COLO668 (cell line): ENCODE results near the gene LEF1.

Experiments used
- DNase-seq: peaks from one replicate; lab custom pipeline; 2025; ENCODE audit not compliant: unreplicated experiment; lab: John Stamatoyannopoulos, UW

LEF1 gene

DNA sequence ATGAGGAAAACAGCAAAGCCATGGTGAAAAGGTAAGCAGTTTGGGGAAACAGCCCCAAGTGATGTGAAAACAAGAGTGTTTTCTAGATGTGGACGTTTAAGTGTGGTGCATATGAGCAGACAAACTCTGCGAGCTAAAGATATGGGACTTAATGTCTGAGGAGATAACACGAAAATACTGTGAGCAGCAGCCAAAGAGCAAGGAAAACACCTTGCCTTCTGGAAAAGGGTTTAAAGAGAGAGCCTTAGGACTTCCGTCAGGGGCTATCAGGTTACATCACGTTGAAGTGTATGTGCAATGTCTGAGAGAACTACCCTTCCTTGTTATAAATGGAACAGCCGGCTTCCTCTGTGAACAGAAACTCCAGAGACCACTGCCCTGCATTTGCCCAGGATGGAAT is 54.2 kb downstream of the LEF1 start:
- peak; percentile 13 for DNase-seq

- DNase-seq, result no peak
Measured at GRCh38 chr4:108113229-108113628, 55.5 kb downstream of the LEF1 start.

DNA sequence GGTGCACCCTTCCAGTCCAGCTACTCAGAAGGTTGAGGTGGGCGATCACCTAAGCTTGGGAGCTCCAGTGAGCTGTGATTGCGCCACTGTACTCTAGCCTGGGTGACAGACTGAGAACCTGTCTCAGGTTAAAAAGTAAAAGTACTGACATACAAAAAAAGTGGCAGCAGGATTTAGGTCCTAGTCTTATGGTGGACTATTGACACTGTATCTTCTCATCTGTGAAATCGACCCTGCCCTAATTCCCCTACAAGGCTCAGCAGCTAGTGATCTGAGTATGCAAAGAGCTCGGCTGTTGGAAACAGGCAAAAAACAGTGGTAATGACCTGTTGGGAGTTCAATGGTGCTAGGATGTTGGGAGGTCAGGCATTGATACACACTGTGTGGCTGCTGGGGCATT is 57.0 kb downstream of the LEF1 start:
- no peak for DNase-seq

DNA sequence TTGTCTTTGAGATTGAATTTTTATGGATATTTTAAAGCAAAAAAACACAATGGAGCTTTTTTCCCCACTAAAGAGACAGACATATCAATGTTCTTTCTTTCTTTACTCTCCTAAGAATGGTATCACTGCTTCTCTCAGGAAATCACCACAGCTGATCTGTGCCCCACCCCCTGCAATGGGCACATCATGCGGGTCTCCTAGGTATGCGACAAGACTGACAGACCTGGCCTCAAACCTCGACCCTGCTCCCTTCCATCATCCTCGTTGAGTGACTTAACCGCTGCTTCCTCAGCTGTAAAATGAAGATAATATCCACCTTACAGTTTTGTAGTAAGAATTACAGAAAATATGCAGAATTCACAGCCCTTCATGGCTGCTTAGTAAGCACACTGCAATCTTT is 58.3 kb downstream of the LEF1 start:
- no peak for DNase-seq

DNA sequence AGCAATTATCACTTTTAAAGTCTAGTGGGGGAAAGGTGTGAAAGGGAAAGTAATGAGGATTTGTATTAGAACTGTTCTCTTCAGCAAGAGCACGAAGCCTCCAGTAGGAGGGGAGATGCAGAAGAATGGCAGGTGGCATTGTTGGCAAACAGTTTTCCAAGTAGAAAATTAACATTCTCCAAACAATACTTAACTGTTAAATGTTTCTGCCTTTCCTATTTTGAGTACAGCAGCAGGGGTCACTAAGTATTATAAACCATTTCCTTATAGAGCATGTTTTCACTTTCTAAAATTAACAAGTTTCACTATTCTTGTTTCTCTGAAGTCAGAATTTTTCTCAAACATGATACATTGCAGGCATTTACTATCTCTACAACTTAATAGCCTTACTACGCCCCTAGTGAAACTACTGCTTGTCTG is 58.7 kb downstream of the LEF1 start:
- DNase-seq, result no peak

DNA sequence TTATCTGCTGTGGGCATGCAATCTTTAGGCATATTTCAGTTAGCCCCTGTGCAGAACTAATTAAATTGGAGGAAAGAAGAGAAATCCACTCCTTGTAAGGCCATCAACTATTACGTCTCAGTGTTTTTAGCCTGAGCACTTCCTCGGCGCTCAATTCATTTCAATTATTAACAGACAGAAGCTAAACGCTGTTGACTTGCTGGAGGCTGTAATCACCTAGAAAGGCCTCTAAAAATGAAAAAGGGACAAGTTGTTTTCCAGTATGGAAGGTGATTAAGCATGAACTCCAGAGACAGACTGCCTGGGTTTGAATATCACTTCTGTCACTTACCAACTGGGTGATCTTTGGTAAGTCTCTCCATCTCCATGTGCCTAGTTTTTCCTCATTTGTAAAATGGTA is 59.6 kb downstream of the LEF1 start:
- no peak for DNase-seq

DNA sequence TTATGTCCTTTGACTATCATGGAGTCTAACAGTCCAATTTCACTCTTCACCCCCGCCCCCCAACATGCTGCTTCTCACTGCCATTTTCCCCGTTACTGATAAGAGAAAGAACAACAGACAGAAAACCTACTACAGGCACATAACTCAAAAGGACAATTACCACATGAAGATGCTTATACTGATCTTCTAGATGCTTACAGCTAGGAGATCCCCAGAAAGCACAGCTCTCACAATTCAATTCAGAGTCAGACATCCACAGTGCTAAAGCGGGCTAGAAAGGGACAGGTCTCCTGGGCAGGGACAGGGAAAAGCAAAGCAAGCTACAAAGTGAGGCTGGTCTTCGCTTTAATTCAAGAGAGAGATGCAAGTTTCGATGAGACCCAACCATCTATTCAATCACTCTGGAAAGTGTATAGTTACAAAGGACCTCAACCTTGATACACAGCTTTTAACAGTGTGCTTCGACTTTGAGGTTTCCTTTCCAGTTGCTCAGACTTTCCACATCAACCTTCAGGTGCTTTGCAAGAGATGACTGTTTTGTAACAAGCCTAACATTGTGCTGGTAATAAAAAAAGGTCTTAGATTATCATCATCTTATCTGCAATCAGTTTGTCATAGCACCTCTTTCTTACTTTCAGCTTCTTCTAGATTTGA is 60.9 kb downstream of the LEF1 start:
- no peak for DNase-seq

DNA sequence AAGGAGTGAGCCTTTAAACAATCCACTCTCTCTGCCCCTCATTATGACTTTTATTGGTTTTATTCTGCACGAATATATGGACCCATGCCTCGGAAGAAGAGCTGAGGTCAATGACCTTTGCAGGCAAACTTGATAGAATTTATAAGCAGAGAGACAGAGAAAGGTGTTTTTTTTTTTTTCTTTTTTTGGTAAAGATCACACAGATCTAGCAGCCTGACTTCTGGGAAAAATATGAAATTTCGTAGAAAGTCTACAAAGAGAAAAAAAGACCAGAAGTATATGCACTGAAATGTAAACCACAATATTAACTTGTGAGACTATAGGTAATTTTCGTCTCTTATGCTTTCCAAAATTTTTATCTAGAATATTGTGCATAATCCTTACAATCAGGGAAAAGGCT is 61.6 kb downstream of the LEF1 start:
- no peak for DNase-seq

- no peak for DNase-seq
Measured at GRCh38 chr4:108106186-108106585, 62.5 kb downstream of the LEF1 start.

DNA sequence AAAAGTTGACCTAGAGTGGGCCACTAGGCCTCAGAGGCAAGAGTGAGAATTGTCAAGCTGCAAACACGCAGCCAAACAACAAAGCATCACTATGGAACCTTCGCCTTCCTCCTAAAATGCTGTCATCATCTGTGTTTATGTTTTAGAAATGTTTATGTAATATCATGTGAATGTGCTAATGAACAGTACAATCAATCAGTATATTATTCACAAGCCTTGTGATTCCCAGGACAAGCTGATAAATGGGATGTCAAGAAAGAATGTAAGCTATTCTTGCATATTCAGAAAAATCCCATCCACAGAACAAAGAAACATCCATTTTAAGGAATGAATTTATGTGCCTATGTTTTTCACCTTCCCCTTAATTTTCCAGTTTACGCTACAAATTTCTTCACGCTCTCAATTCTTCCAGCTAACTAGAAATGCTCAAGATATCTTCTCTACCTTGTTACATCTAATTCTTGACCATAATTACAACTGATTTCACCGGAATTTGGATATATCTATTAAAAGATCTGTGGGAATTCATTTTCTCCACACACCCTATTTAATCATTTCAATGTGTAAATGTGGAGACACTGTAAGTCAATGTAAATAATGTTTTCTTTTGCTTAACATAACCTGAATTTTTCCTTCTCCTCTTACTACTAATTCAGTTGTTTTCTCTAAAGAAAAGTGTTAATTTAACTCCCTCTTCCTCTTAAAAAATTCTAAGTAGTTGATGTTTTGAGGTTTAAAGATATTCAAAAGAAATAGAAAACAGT is 65.5 kb downstream of the LEF1 start:
- DNase-seq, result no peak

- no peak for DNase-seq
Measured at GRCh38 chr4:108100827-108101226, 67.9 kb downstream of the LEF1 start.

DNA sequence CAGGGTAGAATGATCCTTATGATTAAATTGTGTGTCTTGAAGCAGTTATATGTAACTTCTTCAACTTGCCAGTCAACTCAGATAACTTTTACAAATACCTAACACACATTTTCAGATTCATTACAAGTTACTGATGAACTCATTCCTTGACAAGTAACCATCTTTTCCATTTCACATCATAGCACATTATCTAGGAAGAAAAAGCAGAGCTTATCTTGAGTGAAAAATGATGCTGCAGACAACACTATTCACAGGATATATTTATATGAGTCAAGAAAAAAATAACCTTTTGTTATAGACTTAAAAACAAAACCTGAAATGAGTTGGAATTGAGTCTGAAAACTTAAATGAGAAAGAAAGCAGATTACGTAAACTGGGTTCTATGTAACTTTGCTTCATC is 68.9 kb downstream of the LEF1 start:
- DNase-seq, result no peak

- no peak for DNase-seq
Measured at GRCh38 chr4:108097990-108098553, 70.7 kb downstream of the LEF1 start.

- DNase-seq, result no peak
Measured at GRCh38 chr4:108094923-108095482, 73.7 kb downstream of the LEF1 start.

DNA sequence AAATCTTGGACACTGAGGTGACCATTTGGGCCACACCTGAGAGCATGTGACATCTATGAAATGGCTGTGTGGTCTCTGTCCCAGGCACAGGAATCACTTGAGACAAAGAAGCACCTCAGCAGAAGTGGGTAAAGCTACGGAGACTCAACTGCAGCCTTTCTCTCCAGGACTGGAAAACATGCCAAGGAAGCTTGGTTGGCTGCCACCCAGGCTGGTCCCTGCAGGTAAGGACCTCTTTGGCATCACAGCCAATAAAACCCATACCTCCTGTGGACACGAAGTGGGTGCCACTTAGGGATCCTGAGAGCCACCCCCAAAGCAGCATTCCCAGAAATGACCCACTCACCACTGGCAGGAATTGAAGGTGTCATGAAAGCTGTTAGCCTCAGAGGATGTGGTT is 74.6 kb downstream of the LEF1 start:
- no peak for DNase-seq

- DNase-seq, result no peak
Measured at GRCh38 chr4:108092288-108092687, 76.4 kb downstream of the LEF1 start.

- DNase-seq, result no peak
Measured at GRCh38 chr4:108087293-108087967, 81.3 kb downstream of the LEF1 start.

DNA sequence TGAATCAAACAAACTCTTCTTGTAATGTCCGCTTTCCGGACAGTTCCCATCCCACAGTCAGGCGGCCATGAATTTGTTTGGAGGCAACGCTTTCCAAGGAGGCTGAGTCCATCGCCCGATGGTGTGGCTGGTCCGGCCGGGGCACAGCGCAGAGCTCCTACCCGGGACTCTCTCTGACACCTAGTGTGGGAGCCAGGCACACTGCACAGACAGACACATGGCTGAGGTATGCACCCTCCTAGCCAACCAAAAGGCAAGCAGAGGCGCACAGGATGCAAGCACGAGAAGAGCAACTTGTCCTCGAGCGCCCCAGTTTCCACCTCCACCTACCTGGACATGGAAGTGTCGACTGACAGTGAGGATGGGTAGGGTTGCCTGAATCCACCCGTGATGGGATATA is 87.5 kb downstream of the LEF1 start:
- no peak for DNase-seq

DNA sequence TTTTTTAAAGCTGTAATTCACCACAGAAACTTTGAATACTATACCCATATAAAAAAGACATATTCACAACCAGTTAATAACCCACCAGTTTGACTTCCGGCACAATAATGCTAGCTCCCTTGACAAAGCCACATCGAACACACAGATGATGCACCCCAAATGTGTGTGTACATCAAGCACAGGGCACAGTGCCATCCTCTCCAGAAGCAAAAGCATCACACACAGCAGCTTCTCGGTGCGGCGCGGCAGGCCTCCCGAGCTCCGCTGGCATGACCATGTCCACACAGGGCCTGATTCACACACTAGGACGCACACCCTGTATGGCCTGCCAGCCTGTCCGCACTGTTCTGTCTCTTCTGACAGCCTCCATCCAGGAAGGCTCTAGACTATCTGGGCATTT is 88.0 kb downstream of the LEF1 start:
- no peak for DNase-seq

DNA sequence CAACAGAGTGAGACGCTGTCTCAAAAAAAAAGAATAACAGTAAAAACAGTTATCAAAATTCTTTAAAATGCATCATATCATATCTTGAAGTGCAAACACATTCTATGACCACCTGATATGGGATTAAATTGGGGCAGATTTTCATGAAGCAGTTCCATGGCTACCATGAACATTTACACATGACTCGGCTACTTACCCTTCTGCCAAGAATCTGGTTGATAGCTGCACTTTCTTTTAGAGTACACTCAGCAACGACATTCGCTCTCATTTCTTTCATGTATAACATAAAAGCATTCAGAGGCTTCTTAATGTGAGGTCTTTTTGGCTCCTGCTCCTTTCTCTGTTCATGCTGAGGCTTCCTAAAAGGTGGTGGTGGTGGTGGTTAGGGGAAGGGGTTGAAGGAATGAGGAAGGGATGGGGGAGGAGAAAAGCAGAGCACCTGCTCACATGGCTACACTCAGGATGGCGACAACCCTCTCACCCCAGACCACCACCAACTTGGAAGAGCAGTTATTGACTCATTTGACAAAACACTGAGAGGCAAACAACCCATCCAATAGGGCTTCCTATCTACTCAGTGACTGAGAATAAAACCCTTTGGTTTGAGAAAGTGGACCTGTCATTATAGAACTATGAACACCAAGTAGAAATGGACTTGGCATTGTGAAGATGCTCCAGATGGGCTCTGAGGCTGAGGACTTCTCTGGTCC is 90.6 kb downstream of the LEF1 start:
- DNase-seq, result no peak

GRCh38 chr4:108072300-108072699 is 96.4 kb downstream of the LEF1 start:
- peak; percentile 56 for DNase-seq
